ENCODE data around the gene CCDC157. TPM values are rescaled to one million over a fixed set of nuclear protein-coding genes. Genes with fewer than 3 reads are reported as not detected.

CCDC157 gene
- total RNA-seq, 2 donors from 2014 or later = 6.1 to 7.2 TPM

DNA sequence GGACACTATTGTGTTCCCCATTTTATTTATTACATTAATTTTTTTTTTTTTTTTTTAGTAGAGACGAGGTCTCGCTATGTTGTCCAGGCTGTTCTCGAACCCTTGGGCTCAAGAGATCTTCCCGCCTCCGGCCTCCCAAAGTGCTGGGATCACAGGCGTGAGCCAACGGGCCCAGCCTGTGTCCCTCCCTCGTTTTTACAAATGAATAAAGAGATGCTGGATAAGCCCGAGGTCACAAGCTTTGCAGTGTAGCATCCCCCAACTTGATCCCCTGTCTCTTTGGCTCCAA lies 68.5 kb downstream of the CCDC157 start:
- H3K4me3 Mint-ChIP-seq = peak overlapping the region; percentile 79
- peaks cover 19% of the 10 kb centered on the region for H3K36me3 ChIP-seq (ENCODE audit: control insufficient read depth, insufficient read depth, low read length)
- WGBS, 2 experiments (ENCODE audit: insufficient coverage in 1 of 2, insufficient read length in 1 of 2) = 33 to 34% methylated on average over 8 to 9 of the region's 9 CpGs
- H3K9ac ChIP-seq (ENCODE audit: extremely low read depth, low read length, poor library complexity, severe bottlenecking) = peak overlapping the region; percentile 71
- DNase-seq = no peak
- peaks cover 34% of the 10 kb centered on the region for H3K4me1 Mint-ChIP-seq
- peaks cover 19% of the 10 kb centered on the region for H3K4me1 ChIP-seq (ENCODE audit: control insufficient read depth, insufficient read depth, low read length)
- H3K4me3 ChIP-seq (ENCODE audit: low read length) = peak overlapping the region; percentile 88
- no peaks in the 10 kb centered on the region for H3K27me3 ChIP-seq (ENCODE audit: control insufficient read depth, insufficient read depth, low read length, poor library complexity, severe bottlenecking)
- TF ChIP-seq CTCF (conservative IDR thresholded peaks at IDR 0.05) = no peak
- H3K27ac ChIP-seq (ENCODE audit: low read depth, low read length) = no peak overlapping the region
- peak overlapping the region; percentile 96 for H3K27ac Mint-ChIP-seq
- H3K9me3 ChIP-seq (ENCODE audit: control insufficient read depth, low read length) = no peaks in the 10 kb centered on the region
- H3K9me3 Mint-ChIP-seq = no peaks in the 10 kb centered on the region
- H3K36me3 Mint-ChIP-seq (ENCODE audit: low read depth) = peaks cover 21% of the 10 kb centered on the region
- H3K27me3 Mint-ChIP-seq (ENCODE audit: insufficient read depth) = no peaks in the 10 kb centered on the region

GRCh38 chr22:30425616-30426387 lies 69.0 kb downstream of the CCDC157 start, which contains the start of gene MTFP1:
Gene MTFP1 (plus strand): TSS chr22:30425768. CDS start chr22:30425880, 112 bp downstream.
- peak; percentile 94 for DNase-seq
- Mint-ChIP-seq H3K27me3 (ENCODE audit: insufficient read depth) (no peaks in the 10 kb centered on the region), H3K4me1 (peaks cover 29% of the 10 kb centered on the region), H3K36me3 (ENCODE audit: low read depth) (peaks cover 16% of the 10 kb centered on the region), H3K27ac (peak within 1 kb of the TSS; percentile 97), H3K4me3 (peak within 1 kb of the TSS; percentile 79), H3K9me3 (no peaks in the 10 kb centered on the region)
- Histone ChIP-seq H3K27ac (ENCODE audit: low read depth, low read length) (no peak within 1 kb of the TSS), H3K27me3 (ENCODE audit: control insufficient read depth, insufficient read depth, low read length, poor library complexity, severe bottlenecking) (no peaks in the 10 kb centered on the region), H3K9ac (ENCODE audit: extremely low read depth, low read length, poor library complexity, severe bottlenecking) (peak within 1 kb of the TSS; percentile 71), H3K36me3 (ENCODE audit: control insufficient read depth, insufficient read depth, low read length) (peaks cover 15% of the 10 kb centered on the region), H3K4me1 (ENCODE audit: control insufficient read depth, insufficient read depth, low read length) (peaks cover 19% of the 10 kb centered on the region), H3K9me3 (ENCODE audit: control insufficient read depth, low read length) (no peaks in the 10 kb centered on the region), H3K4me3 (ENCODE audit: low read length) (peak within 1 kb of the TSS; percentile 88)
- TF ChIP-seq CTCF (conservative IDR thresholded peaks at IDR 0.05) = no peak
- WGBS, 2 experiments (ENCODE audit: insufficient coverage in 1 of 2, insufficient read length in 1 of 2) = 0 to 2% methylated on average over 35 to 61 of the region's 61 CpGs

Other genes starting within 250 kb of the CCDC157 start
- gene LIF, start 110.2 kb upstream of the CCDC157 start, total RNA-seq = under 1 TPM; 0.31 to 0.77 TPM
- gene OSM, start 90.2 kb upstream of the CCDC157 start, total RNA-seq = not detected
- gene CASTOR1, start 67.5 kb upstream of the CCDC157 start, total RNA-seq = 10 to 100 TPM; 19.2 to 19.5 TPM
- 10 to 100 TPM; 12.1 to 13.7 TPM for gene TBC1D10A, start 30.1 kb upstream of the CCDC157 start, total RNA-seq
- 100 to 1,000 TPM; 191 to 195 TPM for gene SF3A1, start 113 bp upstream of the CCDC157 start, total RNA-seq
- gene RNF215, start 30.4 kb downstream of the CCDC157 start, total RNA-seq = 10 to 100 TPM; 44.0 to 46.7 TPM
- gene SEC14L2, start 40.0 kb downstream of the CCDC157 start, total RNA-seq = 10 to 100 TPM; 13.9 to 19.1 TPM
- gene MTFP1, start 68.8 kb downstream of the CCDC157 start, total RNA-seq = 10 to 100 TPM; 25.9 to 30.8 TPM
- not detected for gene SEC14L3, start 115.0 kb downstream of the CCDC157 start, total RNA-seq
- gene SEC14L4, start 148.7 kb downstream of the CCDC157 start, total RNA-seq = under 1 TPM; 0.49 to 0.62 TPM
- gene SEC14L6, start 189.7 kb downstream of the CCDC157 start, total RNA-seq = 1 to 10 TPM; 1.6 to 2.1 TPM
- gene GAL3ST1, start 217.7 kb downstream of the CCDC157 start, total RNA-seq = 10 to 100 TPM; 26.4 to 28.3 TPM
- 10 to 100 TPM; 78.7 to 90.2 TPM for gene PES1, start 234.9 kb downstream of the CCDC157 start, total RNA-seq

Measured in endodermal cell (in vitro differentiated cells).